Motor neuron (in vitro differentiated cells): ENCODE measurements around the gene DNAI7. TPM values are rescaled to one million over a fixed set of nuclear protein-coding genes. Genes with fewer than 3 reads are reported as not detected.

Source experiments
- ATAC-seq, 8 experiments: fragments of 200-7000 bp; cut with Tn5 transposase; replicated peaks in 6 of 8; 2 replicates each; pipeline ENCODE4 v1.8.0; 2021; ENCODE audit warnings: mild to moderate bottlenecking in 8 of 8, moderate library complexity in 8 of 8
- H3K27ac ChIP-seq, 2 donors: fragments of 250-450 bp; sonication (Bioruptor Pico); 2 replicates each; pipeline ENCODE4 v1.9.0; 2021; ENCODE audit warnings: antibody characterized with exemption in 2 of 2, mild to moderate bottlenecking in 2 of 2, moderate library complexity in 1 of 2
- H3K4me1 ChIP-seq, 2 donors: fragments of 250-450 bp; sonication (Bioruptor Pico); replicated peaks in 1 of 2; 2 replicates each; pipeline ENCODE4 v1.6.1; 2021; ENCODE audit warnings: antibody characterized with exemption in 2 of 2, mild to moderate bottlenecking in 2 of 2, moderate library complexity in 1 of 2
- H3K4me3 ChIP-seq, 5 donors: fragments of 250-450 bp; sonication (Bioruptor Pico); 2 replicates each; pipeline ENCODE4 v1.9.0; 2021; ENCODE audit warnings: antibody characterized with exemption in 5 of 5, mild to moderate bottlenecking in 5 of 5, moderate library complexity in 4 of 5
- WGBS, 10 experiments: fragments of 450-650 bp; shearing (Covaris generic); methylation state at CpG; one replicate each; pipeline ENCODE4 v1.0.0; 2022; 5-methylcytosine and 5-hydroxymethylcytosine counted together
- in situ Hi-C, 9 experiments: fragments of 400-800 bp; cut with MboI; loops; one replicate each; pipeline ENCODE4 v1.15.0; 2021; ENCODE audit warnings: low sequenced_read_pairs in 9 of 9, low pct_unique_long_range_greater_than_20kb in 2 of 9; ENCODE audit not compliant: unreplicated experiment in 9 of 9
- total RNA-seq, 8 experiments: library from RNA; unstranded; fragments of 300-600 nt; gene quantifications; 2 replicates each; pipeline versions ENCODE4 v1.2.3 to v1.2.4, GENCODE V29; 2022

DNAI7 gene
- total RNA-seq = 10 to 100 TPM in 1 of 8 experiments, 1 to 10 TPM in 4, under 1 TPM in 2, not detected in 1; 0.58 to 13.3 (median 1.5) TPM

GRCh38 chr12:25195056-25195971, at the start of gene DNAI7, which contains the start of gene ETFRF1:
Gene DNAI7 (minus strand): TSS chr12:25195160. CDS start chr12:25195078, 82 bp downstream.
Gene ETFRF1 (plus strand): TSS chr12:25195237. CDS start chr12:25203957, 8,720 bp downstream.
- peak; percentile 93 to 99 (median 98) for ATAC-seq
- in situ Hi-C loops = no loop called here
- Histone ChIP-seq H3K27ac (peak within 1 kb of the TSS; percentile 77 to 82), H3K4me1 (peaks cover 6 to 10% of the 10 kb centered on the region in 2 donors), H3K4me3 (peak within 1 kb of the TSS; percentile 55 to 91 (median 56))
- WGBS, 10 experiments = 0 to 2% (median 0%) methylated on average over 3 to 24 of the region's 54 CpGs

GRCh38 chr12:25243680-25243990, 48.7 kb upstream of the DNAI7 start:
- H3K4me3 ChIP-seq = no peak overlapping the region
- ATAC-seq = peak in 3 of 8 experiments; percentile 50 to 82 (median 59)
- H3K4me1 ChIP-seq = no peaks in the 10 kb centered on the region
- in situ Hi-C loops = no loop called here
- H3K27ac ChIP-seq = no peak overlapping the region

- WGBS, 10 experiments = 49 to 100% (median 93%) methylated on average over 2 to 5 of the region's 5 CpGs
- no peak overlapping the region for H3K4me3 ChIP-seq
- in situ Hi-C loops = no loop called here
These were observed 48.2 kb upstream of the DNAI7 start for GRCh38 chr12:25242981-25243679.

GRCh38 chr12:25241167-25242020, 46.4 kb upstream of the DNAI7 start:
- Histone ChIP-seq H3K4me1 (no peaks in the 10 kb centered on the region), H3K4me3 (no peak overlapping the region), H3K27ac (no peak overlapping the region)
- 29 to 80% (median 58%) methylated on average over 2 to 6 of the region's 6 CpGs for WGBS, 10 experiments
- peak in 4 of 8 experiments; percentile 25 to 59 (median 52) for ATAC-seq
- in situ Hi-C loops = no loop called here

More at GRCh38 chr12:25242981-25243679, 48.2 kb upstream of the DNAI7 start:
- no peaks in the 10 kb centered on the region for H3K4me1 ChIP-seq
- ATAC-seq = peak in 3 of 8 experiments; percentile 49 to 69 (median 59)
- no peak overlapping the region for H3K27ac ChIP-seq

DNA sequence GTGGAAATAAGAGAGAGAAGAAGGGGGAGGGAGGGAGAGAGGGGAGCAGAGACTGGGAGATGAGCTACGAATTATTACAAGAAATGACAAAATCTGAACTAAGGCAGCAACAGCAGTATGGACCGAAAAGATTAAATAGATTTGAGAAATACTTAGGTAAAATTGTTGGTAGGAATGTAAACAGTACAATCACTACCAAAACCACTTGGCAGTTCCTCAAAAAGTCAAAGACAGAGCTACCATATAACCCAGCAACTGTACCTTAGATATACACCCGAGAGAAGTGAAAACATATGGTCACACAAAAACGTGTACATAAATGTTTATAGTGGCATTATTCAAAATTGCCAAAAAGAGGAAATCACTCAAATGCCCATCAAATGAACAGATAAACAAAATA, 41.7 kb upstream of the DNAI7 start:
- in situ Hi-C loops = no loop called here
- Histone ChIP-seq H3K4me3 (no peak overlapping the region), H3K27ac (no peak overlapping the region), H3K4me1 (no peaks in the 10 kb centered on the region)
- no peak for ATAC-seq
- 70 to 100% (median 91%) methylated on average over 1 to 4 of the region's 4 CpGs for WGBS, 10 experiments

GRCh38 chr12:25236190-25236589, 41.2 kb upstream of the DNAI7 start:
- WGBS, 10 experiments = 17 to 75% methylated on average over 1 of the region's 1 CpG; no CpG with 5 or more reads in 8 of the 10 experiments
- H3K4me1 ChIP-seq = no peaks in the 10 kb centered on the region
- in situ Hi-C loops = no loop called here
- no peak overlapping the region for H3K27ac ChIP-seq
- no peak overlapping the region for H3K4me3 ChIP-seq
- peak in 2 of 8 experiments; percentile 28 to 65 for ATAC-seq

DNA sequence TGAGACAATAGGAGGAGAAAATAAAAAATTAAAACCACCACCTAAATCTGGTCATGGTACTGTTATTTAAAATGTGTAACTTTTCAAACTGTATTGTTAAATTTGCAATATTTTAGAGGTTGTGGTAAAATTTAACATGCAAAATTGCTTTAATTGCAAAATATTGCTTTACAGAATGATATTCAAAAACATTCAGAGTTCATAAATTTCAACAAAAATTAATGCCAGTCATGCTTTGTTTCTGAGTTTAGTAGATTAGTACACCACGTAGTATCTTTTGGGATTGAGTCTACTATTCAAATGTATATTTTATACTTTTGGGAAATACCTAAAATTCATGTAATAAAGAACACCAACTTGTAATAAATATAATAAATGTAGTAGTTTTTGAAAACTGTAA, 18.4 kb upstream of the DNAI7 start:
- WGBS, 10 experiments = 85 to 100% (median 100%) methylated on average over 1 of the region's 1 CpG; no CpG with 5 or more reads in 4 of the 10 experiments
- Histone ChIP-seq H3K4me1 (no peaks in the 10 kb centered on the region), H3K27ac (no peak overlapping the region), H3K4me3 (no peak overlapping the region)
- in situ Hi-C loops = no loop called here
- no peak for ATAC-seq

DNA sequence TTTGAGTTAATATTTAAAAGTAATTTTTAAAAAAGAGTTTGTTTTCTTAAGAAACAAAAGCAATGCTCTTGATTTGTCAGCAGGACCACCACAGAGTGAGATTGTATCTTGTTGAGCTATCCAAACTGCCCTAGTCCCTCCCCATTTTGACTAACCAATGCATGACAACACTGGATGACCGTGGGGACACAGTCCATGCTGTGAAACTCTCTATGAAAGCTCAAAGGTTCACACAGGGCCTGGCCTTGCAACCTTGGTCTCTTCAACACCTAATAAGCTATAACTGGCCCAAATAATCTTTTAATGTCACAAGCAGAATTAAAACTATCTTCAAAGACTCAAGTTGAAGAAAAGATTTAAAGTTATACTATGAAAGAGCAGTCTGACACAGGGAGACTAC, 13.6 kb upstream of the DNAI7 start:
- H3K4me1 ChIP-seq = no peaks in the 10 kb centered on the region
- in situ Hi-C loops = no loop called here
- H3K27ac ChIP-seq = no peak overlapping the region
- 33 to 100% (median 83%) methylated on average over 1 of the region's 1 CpG; no CpG with 5 or more reads in 5 of the 10 experiments for WGBS, 10 experiments
- no peak overlapping the region for H3K4me3 ChIP-seq
- no peak for ATAC-seq

GRCh38 chr12:25207846-25208245, 12.9 kb upstream of the DNAI7 start:
- WGBS, 10 experiments = 64 to 100% (median 88%) methylated on average over 1 of the region's 1 CpG; no CpG with 5 or more reads in 3 of the 10 experiments
- in situ Hi-C loops = no loop called here
- no peak for ATAC-seq

GRCh38 chr12:25207411-25207810, 12.5 kb upstream of the DNAI7 start:
- H3K4me1 ChIP-seq = no peaks in the 10 kb centered on the region
- ATAC-seq = no peak
- in situ Hi-C loops = no loop called here
- 97 to 100% (median 100%) methylated on average over 1 to 6 of the region's 6 CpGs; no CpG with 5 or more reads in 1 of the 10 experiments for WGBS, 10 experiments
- no peak overlapping the region for H3K4me3 ChIP-seq
- no peak overlapping the region for H3K27ac ChIP-seq

More at GRCh38 chr12:25207846-25208245, 12.9 kb upstream of the DNAI7 start:
- Histone ChIP-seq H3K4me1 (no peaks in the 10 kb centered on the region), H3K4me3 (no peak overlapping the region), H3K27ac (no peak overlapping the region)

- 76 to 100% (median 82%) methylated on average over 1 to 2 of the region's 2 CpGs; no CpG with 5 or more reads in 6 of the 10 experiments for WGBS, 10 experiments
- Histone ChIP-seq H3K4me3 (no peak overlapping the region), H3K27ac (no peak overlapping the region), H3K4me1 (no peaks in the 10 kb centered on the region)
- ATAC-seq = peak in 1 of 8 experiments; percentile 15
- in situ Hi-C loops = no loop called here
These were observed 7.2 kb upstream of the DNAI7 start for GRCh38 chr12:25202137-25202536.

DNA sequence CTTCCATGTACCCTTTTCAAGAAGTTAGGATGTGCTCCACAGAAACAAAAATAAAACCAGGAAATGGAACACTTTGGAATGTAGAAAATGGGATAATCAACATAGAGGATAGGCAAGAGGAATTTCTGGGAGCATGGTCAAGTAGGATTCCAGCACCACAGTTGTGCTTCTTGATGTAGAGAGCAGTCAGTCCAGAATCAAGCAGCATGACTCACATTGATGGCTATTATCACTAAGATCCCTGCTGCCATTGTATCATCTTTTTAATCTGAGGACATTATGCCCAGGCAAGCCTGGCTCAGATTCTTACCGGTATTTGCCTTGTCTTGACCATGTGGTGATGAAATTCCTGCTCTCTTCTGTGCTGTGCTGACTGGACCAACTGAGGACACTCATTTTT, 5.7 kb upstream of the DNAI7 start:
- peak in 3 of 8 experiments; percentile 24 to 36 (median 26) for ATAC-seq
- no peak overlapping the region for H3K4me3 ChIP-seq
- H3K4me1 ChIP-seq = peaks cover 6 to 7% of the 10 kb centered on the region in 2 donors
- in situ Hi-C loops = no loop called here
- 83 to 100% (median 100%) methylated on average over 1 of the region's 1 CpG; no CpG with 5 or more reads in 7 of the 10 experiments for WGBS, 10 experiments
- no peak overlapping the region for H3K27ac ChIP-seq
